Measurements from ENCODE around the gene PTPRK. TPM values are rescaled to one million over a fixed set of nuclear protein-coding genes. Genes with fewer than 3 reads are reported as not detected.

The PTPRK gene
- total and polyA plus RNA-seq, 2 experiments from 2014 or later, result 26.9 to 56.4 TPM

DNA sequence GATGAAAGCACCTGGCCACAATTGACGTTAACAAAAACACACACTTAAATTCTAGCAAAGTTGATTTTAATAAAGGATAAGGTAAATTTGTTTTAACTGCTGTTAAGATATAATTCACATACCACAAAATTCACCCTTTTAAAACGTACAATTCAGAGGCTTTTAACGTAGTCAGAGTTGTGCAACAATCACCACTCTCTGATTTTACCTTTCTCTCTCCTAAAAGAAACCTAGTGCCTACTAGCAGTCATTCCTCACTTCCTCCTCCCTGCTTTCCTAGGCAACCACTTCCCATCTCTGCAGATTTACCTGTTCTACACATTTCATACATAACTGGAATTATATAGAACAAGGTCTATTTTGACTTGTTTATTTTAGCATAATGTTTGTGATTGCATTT is 58.9 kb downstream of the PTPRK start (continued):
- no peak for TF ChIP-seq ZNF462 (CRISPR knock-in tag; IDR thresholded peaks at IDR 0.05)

DNA sequence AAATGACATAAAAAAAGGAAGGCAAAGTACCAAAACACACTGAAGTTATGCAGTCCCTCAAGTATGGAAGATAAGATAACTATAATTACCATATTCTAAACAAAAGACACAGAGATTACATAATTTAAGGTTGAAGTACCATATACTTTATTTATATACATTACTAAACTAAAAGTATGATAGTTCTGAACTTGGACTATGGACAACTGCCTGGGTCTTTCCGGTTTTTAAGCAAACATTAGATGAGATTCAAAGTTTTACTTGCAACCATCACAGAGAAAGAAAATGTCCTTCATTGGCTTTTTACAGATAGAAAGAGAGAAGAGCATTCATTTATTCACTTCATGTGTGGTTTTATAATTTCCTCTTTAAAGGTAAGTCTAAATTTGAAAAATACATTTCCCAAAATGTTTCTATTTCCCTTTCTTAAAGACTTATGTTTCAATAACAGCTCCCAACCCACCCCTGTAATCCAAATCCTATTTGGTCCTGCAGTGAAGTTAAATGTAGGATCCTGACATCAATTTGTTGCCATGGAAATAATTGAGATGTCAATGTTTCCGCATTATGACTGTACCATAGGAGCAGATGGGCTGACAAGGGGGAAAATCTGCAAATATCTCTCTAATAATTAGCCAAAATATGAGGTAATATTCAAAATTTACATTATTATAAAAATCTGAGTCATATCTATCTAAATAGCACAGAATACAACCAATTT is 63.7 kb downstream of the PTPRK start:
- H3K4me1 Mint-ChIP-seq, result peaks cover 5% of the 10 kb centered on the region; the same call in 2 of the 3 replicates
- Histone ChIP-seq H3K4me3 (no peak overlapping the region), H2AFZ (no peak overlapping the region), H3K36me3 (ENCODE audit: insufficient read depth) (no peaks in the 10 kb centered on the region), H4K20me1 (replicated peaks; ENCODE audit: insufficient read depth) (no peaks in the 10 kb centered on the region), H3K27me3 (ENCODE audit: insufficient read depth) (no peaks in the 10 kb centered on the region), H3F3A (replicated peaks; ENCODE audit: low read depth) (no peaks in the 10 kb centered on the region), H3K4me1 (ENCODE audit: insufficient read depth) (peaks cover 5% of the 10 kb centered on the region; the same call in 1 of the 2 replicates), H3K4me2 (no peak overlapping the region), H3K79me2 (replicated peaks; ENCODE audit: insufficient read depth) (peaks cover 91% of the 10 kb centered on the region), H3K27ac (ENCODE audit: low read depth) (no peak overlapping the region), H3K9me2 (ENCODE audit: insufficient read depth) (no peaks in the 10 kb centered on the region)
- no peak for ATAC-seq
- no peak for DNase-seq (ENCODE audit: low spot score)
- H3K4me3 Mint-ChIP-seq, result no peak overlapping the region
- H3K9me3 Mint-ChIP-seq, result no peaks in the 10 kb centered on the region
- H3K27me3 Mint-ChIP-seq (ENCODE audit: insufficient read depth, low read depth, poor library complexity), result no peaks in the 10 kb centered on the region
- H3K27ac Mint-ChIP-seq, result no peak overlapping the region
- no peaks in the 10 kb centered on the region for H3K36me3 Mint-ChIP-seq (ENCODE audit: low read depth)
- TF ChIP-seq NANOG (IDR thresholded peaks at IDR 0.05; ENCODE audit: borderline replicate concordance), result no peak
- no peak for TF ChIP-seq POLR2AphosphoS5 (IDR thresholded peaks at IDR 0.05; ENCODE audit: low read depth)
- TF ChIP-seq, protein P1, sequence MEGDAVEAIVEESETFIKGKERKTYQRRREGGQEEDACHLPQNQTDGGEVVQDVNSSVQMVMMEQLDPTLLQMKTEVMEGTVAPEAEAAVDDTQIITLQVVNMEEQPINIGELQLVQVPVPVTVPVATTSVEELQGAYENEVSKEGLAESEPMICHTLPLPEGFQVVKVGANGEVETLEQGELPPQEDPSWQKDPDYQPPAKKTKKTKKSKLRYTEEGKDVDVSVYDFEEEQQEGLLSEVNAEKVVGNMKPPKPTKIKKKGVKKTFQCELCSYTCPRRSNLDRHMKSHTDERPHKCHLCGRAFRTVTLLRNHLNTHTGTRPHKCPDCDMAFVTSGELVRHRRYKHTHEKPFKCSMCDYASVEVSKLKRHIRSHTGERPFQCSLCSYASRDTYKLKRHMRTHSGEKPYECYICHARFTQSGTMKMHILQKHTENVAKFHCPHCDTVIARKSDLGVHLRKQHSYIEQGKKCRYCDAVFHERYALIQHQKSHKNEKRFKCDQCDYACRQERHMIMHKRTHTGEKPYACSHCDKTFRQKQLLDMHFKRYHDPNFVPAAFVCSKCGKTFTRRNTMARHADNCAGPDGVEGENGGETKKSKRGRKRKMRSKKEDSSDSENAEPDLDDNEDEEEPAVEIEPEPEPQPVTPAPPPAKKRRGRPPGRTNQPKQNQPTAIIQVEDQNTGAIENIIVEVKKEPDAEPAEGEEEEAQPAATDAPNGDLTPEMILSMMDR (conservative IDR thresholded peaks at IDR 0.05; ENCODE audit: low read depth in 2 of 2), result no peak
- no peak for TF ChIP-seq ZNF331 (CRISPR knock-in tag; IDR thresholded peaks at IDR 0.05; ENCODE audit: low read depth)
- TF ChIP-seq, protein P2, sequence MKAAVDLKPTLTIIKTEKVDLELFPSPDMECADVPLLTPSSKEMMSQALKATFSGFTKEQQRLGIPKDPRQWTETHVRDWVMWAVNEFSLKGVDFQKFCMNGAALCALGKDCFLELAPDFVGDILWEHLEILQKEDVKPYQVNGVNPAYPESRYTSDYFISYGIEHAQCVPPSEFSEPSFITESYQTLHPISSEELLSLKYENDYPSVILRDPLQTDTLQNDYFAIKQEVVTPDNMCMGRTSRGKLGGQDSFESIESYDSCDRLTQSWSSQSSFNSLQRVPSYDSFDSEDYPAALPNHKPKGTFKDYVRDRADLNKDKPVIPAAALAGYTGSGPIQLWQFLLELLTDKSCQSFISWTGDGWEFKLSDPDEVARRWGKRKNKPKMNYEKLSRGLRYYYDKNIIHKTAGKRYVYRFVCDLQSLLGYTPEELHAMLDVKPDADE (IDR thresholded peaks at IDR 0.05), result no peak
- no peak for TF ChIP-seq STAT1 (IDR thresholded peaks at IDR 0.05; ENCODE audit: unreplicated experiment)
- no peak for TF ChIP-seq JUNB (IDR thresholded peaks at IDR 0.05; ENCODE audit: unreplicated experiment)
